Spinal cord (tissue), 10 donors: ENCODE measurements around the gene CDKAL1. TPM values are rescaled to one million over a fixed set of nuclear protein-coding genes. Genes with fewer than 3 reads are reported as not detected.

Experiments used
- DNase-seq, 6 donors: peaks; one replicate each; pipeline versions ENCODE4 v3.0.0 to v3.0.0-alpha.2; 2013 to 2015; ENCODE audit warnings: low spot score in 6 of 6, low read depth in 4 of 6
- H3K27ac ChIP-seq: one replicate; pipeline ENCODE4 v1.5.1; 2013; ENCODE audit warnings: low read depth, low read length, control low read depth
- H3K27me3 ChIP-seq: one replicate; pipeline ENCODE4 v1.6.1; 2013; ENCODE audit warnings: low read length; ENCODE audit not compliant: control insufficient read depth, insufficient read depth
- H3K36me3 ChIP-seq: one replicate; pipeline ENCODE4 v1.6.1; 2013; ENCODE audit warnings: low read length; ENCODE audit not compliant: control insufficient read depth, insufficient read depth
- H3K4me1 ChIP-seq: one replicate; pipeline ENCODE4 v1.6.1; 2013; ENCODE audit warnings: low read length; ENCODE audit not compliant: control insufficient read depth, insufficient read depth
- H3K4me3 ChIP-seq: one replicate; pipeline ENCODE4 v1.5.1; 2013; ENCODE audit warnings: low read depth, low read length, control low read depth
- H3K9me3 ChIP-seq: one replicate; pipeline ENCODE4 v1.6.1; 2013; ENCODE audit warnings: low read length; ENCODE audit not compliant: control insufficient read depth, insufficient read depth
- WGBS: methylation state at CpG from one replicate; pipeline ENCODE4 v1.1.5; 2013; ENCODE audit warnings: missing lambda C conversion rate; ENCODE audit not compliant: insufficient coverage; 5-methylcytosine and 5-hydroxymethylcytosine counted together
- long read RNA-seq, 4 donors: transcript quantifications; one replicate each; lab custom pipeline, GENCODE V29; 2026
- polyA plus RNA-seq, 2 donors: library from polyadenylated mRNA; unstranded; fragments of 120-200 nt; gene quantifications; one replicate each; pipeline ENCODE4 v1.2.1, GENCODE V29; 2013; ENCODE audit not compliant: insufficient read length in 2 of 2
- total RNA-seq, 2 donors: library from RNA; depleted of rRNA in 1 of 2; stranded (reverse); fragments of 120-200 nt in 1 of 2; fragments of >200 nt in 1 of 2; gene quantifications; one replicate each; pipeline versions ENCODE4 v1.2.3 to v1.2.4, GENCODE V29; 2013 to 2014
- donor health status: healthy.

Gene CDKAL1
- total RNA-seq (10 to 100 TPM; 27.6 to 34.2 TPM), polyA plus RNA-seq (10 to 100 TPM; 15.1 to 16.4 TPM)
- long read RNA-seq, donor 1, partial matches to known transcripts = 36 of 38 reads
- long read RNA-seq, donor 1, other reads (novel, unspliced or antisense) = 0 of 38 reads
- long read RNA-seq, donor 2 = 0 reads
- long read RNA-seq, donor 3, partial matches to known transcripts = 5 of 6 reads
- long read RNA-seq, donor 3, other reads (novel, unspliced or antisense) = 0 of 6 reads
- long read RNA-seq, donor 4, partial matches to known transcripts = 15 of 15 reads
- long read RNA-seq, donor 4, other reads (novel, unspliced or antisense) = 0 of 15 reads

- 1% methylated on average over 19 of the region's 31 CpGs for WGBS
- Histone ChIP-seq H3K4me1 (peaks cover 3% of the 10 kb centered on the region), H3K27me3 (no peaks in the 10 kb centered on the region), H3K36me3 (peaks cover 2% of the 10 kb centered on the region), H3K27ac (peak within 1 kb of the TSS; percentile 89), H3K4me3 (peak within 1 kb of the TSS; percentile 84), H3K9me3 (no peaks in the 10 kb centered on the region)
- peak; percentile 87 to 98 (median 92) for DNase-seq
Observed at GRCh38 chr6:20534295-20535262, at the start of gene CDKAL1. CDKAL1 (plus strand) TSS chr6:20534457; CDS start chr6:20546351, 11,894 bp downstream.

- Histone ChIP-seq H3K4me1 (no peaks in the 10 kb centered on the region), H3K9me3 (no peaks in the 10 kb centered on the region), H3K36me3 (peaks cover 10% of the 10 kb centered on the region), H3K27me3 (no peaks in the 10 kb centered on the region), H3K4me3 (no peak overlapping the region), H3K27ac (no peak overlapping the region)
- DNase-seq = no peak
- no CpG with 5 or more reads among the region's 4 CpGs for WGBS
Observed at GRCh38 chr6:20486641-20487040, 47.6 kb upstream of the CDKAL1 start.

GRCh38 chr6:20487669-20488375, 46.4 kb upstream of the CDKAL1 start:
- Histone ChIP-seq H3K4me3 (no peak overlapping the region), H3K36me3 (peaks cover 11% of the 10 kb centered on the region), H3K9me3 (no peaks in the 10 kb centered on the region), H3K4me1 (no peaks in the 10 kb centered on the region), H3K27ac (no peak overlapping the region), H3K27me3 (no peaks in the 10 kb centered on the region)
- 57% methylated on average over 1 of the region's 6 CpGs for WGBS
- no peak for DNase-seq

GRCh38 chr6:20490591-20490990, 43.7 kb upstream of the CDKAL1 start:
- H3K27ac ChIP-seq = no peak overlapping the region
- no peaks in the 10 kb centered on the region for H3K27me3 ChIP-seq
- peaks cover 8% of the 10 kb centered on the region for H3K36me3 ChIP-seq
- no peaks in the 10 kb centered on the region for H3K9me3 ChIP-seq
- no peak for DNase-seq
- no peak overlapping the region for H3K4me3 ChIP-seq
- no peaks in the 10 kb centered on the region for H3K4me1 ChIP-seq
- WGBS = 100% methylated on average over 1 of the region's 6 CpGs

GRCh38 chr6:20492099-20492498, 42.2 kb upstream of the CDKAL1 start:
- H3K4me1 ChIP-seq = no peaks in the 10 kb centered on the region
- WGBS = no CpG with 5 or more reads among the region's 2 CpGs

GRCh38 chr6:20497216-20498040, 36.8 kb upstream of the CDKAL1 start:
- Histone ChIP-seq H3K36me3 (no peaks in the 10 kb centered on the region), H3K27me3 (no peaks in the 10 kb centered on the region), H3K4me3 (no peak overlapping the region), H3K4me1 (no peaks in the 10 kb centered on the region), H3K9me3 (no peaks in the 10 kb centered on the region), H3K27ac (no peak overlapping the region)
- WGBS = 86% methylated on average over 5 of the region's 8 CpGs
- no peak for DNase-seq

More at GRCh38 chr6:20492099-20492498, 42.2 kb upstream of the CDKAL1 start:
- DNase-seq = no peak
- no peak overlapping the region for H3K27ac ChIP-seq
- no peaks in the 10 kb centered on the region for H3K27me3 ChIP-seq
- H3K9me3 ChIP-seq = no peaks in the 10 kb centered on the region
- peaks cover 8% of the 10 kb centered on the region for H3K36me3 ChIP-seq
- no peak overlapping the region for H3K4me3 ChIP-seq

- no peaks in the 10 kb centered on the region for H3K27me3 ChIP-seq
- no peak overlapping the region for H3K27ac ChIP-seq
- no peak overlapping the region for H3K4me3 ChIP-seq
- no peaks in the 10 kb centered on the region for H3K4me1 ChIP-seq
- H3K36me3 ChIP-seq = no peaks in the 10 kb centered on the region
- WGBS = no CpG with 5 or more reads among the region's 2 CpGs
- no peaks in the 10 kb centered on the region for H3K9me3 ChIP-seq
- DNase-seq = no peak
Observed at GRCh38 chr6:20498041-20498385, 36.2 kb upstream of the CDKAL1 start.

GRCh38 chr6:20509212-20509611, 25.0 kb upstream of the CDKAL1 start:
- peak in 2 of 6 donors; percentile 17 to 32 for DNase-seq
- no peak overlapping the region for H3K4me3 ChIP-seq
- H3K4me1 ChIP-seq = no peaks in the 10 kb centered on the region
- no peaks in the 10 kb centered on the region for H3K9me3 ChIP-seq
- WGBS = no CpG with 5 or more reads among the region's 2 CpGs
- H3K36me3 ChIP-seq = no peaks in the 10 kb centered on the region
- no peak overlapping the region for H3K27ac ChIP-seq
- no peaks in the 10 kb centered on the region for H3K27me3 ChIP-seq

- no peak overlapping the region for H3K4me3 ChIP-seq
- no peak overlapping the region for H3K27ac ChIP-seq
- H3K9me3 ChIP-seq = no peaks in the 10 kb centered on the region
- peak in 1 of 6 donors; percentile 64 for DNase-seq
- no peaks in the 10 kb centered on the region for H3K36me3 ChIP-seq
- WGBS = 62% methylated on average over 2 of the region's 2 CpGs
- no peaks in the 10 kb centered on the region for H3K27me3 ChIP-seq
- no peaks in the 10 kb centered on the region for H3K4me1 ChIP-seq
Observed at GRCh38 chr6:20511852-20512251, 22.4 kb upstream of the CDKAL1 start.
